ENCODE results near the gene SOX1. TPM values are rescaled to one million over a fixed set of nuclear protein-coding genes. Genes with fewer than 3 reads are reported as not detected.
A peak's percentile ranks its signal among the peaks of the same experiment; 100 is the strongest.

Gene SOX1
- polyA plus RNA-seq, 3 donors: not detected

DNA sequence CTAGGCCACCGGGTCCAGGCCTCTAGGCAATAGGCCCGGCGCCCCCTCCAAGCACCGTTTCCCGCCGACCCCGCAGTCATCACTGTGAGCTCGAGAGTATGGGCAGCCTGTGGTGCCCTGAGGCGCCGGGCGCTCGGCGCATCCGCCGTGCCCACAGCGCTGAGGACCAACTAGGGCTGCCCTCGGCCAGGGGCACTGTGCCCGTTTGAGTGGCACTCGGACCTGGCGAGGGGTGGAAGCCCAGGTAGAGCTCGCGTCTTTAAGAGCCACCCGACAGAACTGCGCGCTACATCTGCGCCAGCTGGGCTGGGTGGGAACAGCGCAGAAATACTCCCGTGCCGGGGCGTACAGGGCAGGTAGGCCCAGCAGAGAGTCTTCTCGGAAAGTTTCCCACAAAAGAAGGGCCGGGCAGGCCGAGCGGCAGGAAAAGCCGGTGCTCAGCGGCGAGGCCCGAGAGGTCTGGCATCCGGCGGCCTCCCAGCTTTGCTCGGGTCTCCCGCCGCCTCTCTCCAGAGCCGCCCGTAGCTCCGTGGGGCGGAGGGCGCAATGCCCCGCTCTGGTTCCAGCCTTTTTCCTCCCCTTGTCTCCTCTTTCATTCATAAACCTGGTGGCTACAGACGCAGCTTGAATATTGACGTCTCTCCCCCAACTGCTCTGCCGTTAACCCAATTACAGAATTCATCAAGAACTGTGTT lies 5.4 kb upstream of the SOX1 start:
- Histone ChIP-seq H3K4me1 (ENCODE audit: control insufficient read depth in 1 of 2, insufficient read depth in 2 of 2, low read length in 2 of 2) (no peaks in the 10 kb centered on the region), H4K20me1 (ENCODE audit: insufficient read depth, low read length) (no peaks in the 10 kb centered on the region), H3K27me3 (ENCODE audit: control insufficient read depth in 2 of 2, insufficient read depth in 2 of 2, low read length in 2 of 2) (peaks cover 82 to 96% of the 10 kb centered on the region in 2 donors), H3K4me3 (replicated peaks in 1 of 3; ENCODE audit: low read depth in 2 of 3, low read length in 3 of 3) (no peak overlapping the region), H3K36me3 (replicated peaks in 1 of 2; ENCODE audit: control insufficient read depth in 1 of 2, insufficient read depth in 2 of 2, low read length in 2 of 2) (no peaks in the 10 kb centered on the region), H3K4me2 (replicated peaks; ENCODE audit: extremely low read depth, low read length, poor library complexity, severe bottlenecking) (no peak overlapping the region), H3K9ac (ENCODE audit: insufficient read depth, low read length, poor library complexity, severe bottlenecking) (no peak overlapping the region), H3K79me2 (ENCODE audit: insufficient read depth, low read length) (no peaks in the 10 kb centered on the region), H3K9me3 (replicated peaks in 1 of 2; ENCODE audit: control insufficient read depth in 1 of 2, insufficient read depth in 1 of 2, low read length in 2 of 2) (peaks cover 0 to 71% of the 10 kb centered on the region in 2 donors), H2AFZ (ENCODE audit: insufficient read depth, low read depth, low read length, poor library complexity, severe bottlenecking) (no peak overlapping the region), H3K27ac (ENCODE audit: low read depth in 1 of 2, low read length in 2 of 2) (no peak overlapping the region)
- Mint-ChIP-seq H3K9me3 (peaks cover 0 to 44% (median 17%) of the 10 kb centered on the region in 7 donors), H3K36me3 (peaks cover 0 to 4% of the 10 kb centered on the region in 2 donors), H3K4me3 (peak overlapping the region in 1 of 2 donors; percentile 82), H3K4me1 (peaks cover 3% of the 10 kb centered on the region), H3K27me3 (ENCODE audit: low read depth in 3 of 3) (peaks cover 91 to 97% (median 91%) of the 10 kb centered on the region in 3 donors), H3K27ac (no peak overlapping the region)
- intact Hi-C loops (cut with micrococcal nuclease): no loop called here
- 4% methylated on average over 45 of the region's 52 CpGs for WGBS (ENCODE audit: insufficient coverage)
- TF ChIP-seq, protein P1, sequence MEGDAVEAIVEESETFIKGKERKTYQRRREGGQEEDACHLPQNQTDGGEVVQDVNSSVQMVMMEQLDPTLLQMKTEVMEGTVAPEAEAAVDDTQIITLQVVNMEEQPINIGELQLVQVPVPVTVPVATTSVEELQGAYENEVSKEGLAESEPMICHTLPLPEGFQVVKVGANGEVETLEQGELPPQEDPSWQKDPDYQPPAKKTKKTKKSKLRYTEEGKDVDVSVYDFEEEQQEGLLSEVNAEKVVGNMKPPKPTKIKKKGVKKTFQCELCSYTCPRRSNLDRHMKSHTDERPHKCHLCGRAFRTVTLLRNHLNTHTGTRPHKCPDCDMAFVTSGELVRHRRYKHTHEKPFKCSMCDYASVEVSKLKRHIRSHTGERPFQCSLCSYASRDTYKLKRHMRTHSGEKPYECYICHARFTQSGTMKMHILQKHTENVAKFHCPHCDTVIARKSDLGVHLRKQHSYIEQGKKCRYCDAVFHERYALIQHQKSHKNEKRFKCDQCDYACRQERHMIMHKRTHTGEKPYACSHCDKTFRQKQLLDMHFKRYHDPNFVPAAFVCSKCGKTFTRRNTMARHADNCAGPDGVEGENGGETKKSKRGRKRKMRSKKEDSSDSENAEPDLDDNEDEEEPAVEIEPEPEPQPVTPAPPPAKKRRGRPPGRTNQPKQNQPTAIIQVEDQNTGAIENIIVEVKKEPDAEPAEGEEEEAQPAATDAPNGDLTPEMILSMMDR (IDR thresholded peaks at IDR 0.05): no peak
- no peak for DNase-seq

DNA sequence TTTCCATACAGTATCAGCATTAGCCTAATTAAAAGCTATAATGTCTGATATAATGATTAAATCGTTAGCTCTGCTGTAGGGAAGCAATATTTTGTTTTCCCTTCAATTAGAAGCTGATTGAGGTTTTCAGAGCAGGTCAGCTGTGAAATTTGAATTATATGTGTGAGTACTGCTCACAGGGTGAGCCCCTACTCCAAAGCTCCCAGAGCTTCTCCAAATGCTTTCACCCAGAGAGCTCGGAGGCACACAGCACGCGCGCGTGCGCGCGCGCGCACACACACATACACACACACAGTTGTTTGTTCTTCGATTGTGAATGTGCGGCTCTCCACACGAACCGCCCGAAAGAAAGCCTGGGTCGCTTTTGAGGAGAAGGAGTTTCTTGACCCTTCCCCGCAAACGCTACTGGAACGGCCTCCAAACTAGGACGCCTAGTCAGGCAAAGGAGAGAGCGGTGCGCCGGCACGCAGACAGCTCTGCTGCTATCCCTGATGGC lies 4.8 kb upstream of the SOX1 start:
- Mint-ChIP-seq H3K27me3 (ENCODE audit: low read depth in 3 of 3) (peaks cover 86 to 95% (median 87%) of the 10 kb centered on the region in 3 donors), H3K4me3 (peak overlapping the region in 1 of 2 donors; percentile 82)

More for the DNA sequence above, 4.8 kb upstream of the SOX1 start:
- Mint-ChIP-seq H3K27ac (no peak overlapping the region), H3K36me3 (peaks cover 0 to 4% of the 10 kb centered on the region in 2 donors), H3K9me3 (peaks cover 0 to 43% (median 17%) of the 10 kb centered on the region in 7 donors), H3K4me1 (peaks cover 3% of the 10 kb centered on the region)
- WGBS (ENCODE audit: insufficient coverage): 6% methylated on average over 12 of the region's 25 CpGs
- no peak overlapping the region for H3K4me2 ChIP-seq (replicated peaks; ENCODE audit: extremely low read depth, low read length, poor library complexity, severe bottlenecking)
- H3K4me1 ChIP-seq (ENCODE audit: control insufficient read depth in 1 of 2, insufficient read depth in 2 of 2, low read length in 2 of 2): no peaks in the 10 kb centered on the region
- H2AFZ ChIP-seq (ENCODE audit: insufficient read depth, low read depth, low read length, poor library complexity, severe bottlenecking): no peak overlapping the region
- H3K9ac ChIP-seq (ENCODE audit: insufficient read depth, low read length, poor library complexity, severe bottlenecking): no peak overlapping the region
- no peaks in the 10 kb centered on the region for H4K20me1 ChIP-seq (ENCODE audit: insufficient read depth, low read length)
- no peaks in the 10 kb centered on the region for H3K79me2 ChIP-seq (ENCODE audit: insufficient read depth, low read length)
- H3K27me3 ChIP-seq (ENCODE audit: control insufficient read depth in 2 of 2, insufficient read depth in 2 of 2, low read length in 2 of 2): peaks cover 77 to 91% of the 10 kb centered on the region in 2 donors
- TF ChIP-seq, protein P1 (IDR thresholded peaks at IDR 0.05): no peak
- H3K27ac ChIP-seq (ENCODE audit: low read depth in 1 of 2, low read length in 2 of 2): no peak overlapping the region
- no peak for DNase-seq
- H3K4me3 ChIP-seq (replicated peaks in 1 of 3; ENCODE audit: low read depth in 2 of 3, low read length in 3 of 3): no peak overlapping the region
- H3K9me3 ChIP-seq (replicated peaks in 1 of 2; ENCODE audit: control insufficient read depth in 1 of 2, insufficient read depth in 1 of 2, low read length in 2 of 2): peaks cover 0 to 67% of the 10 kb centered on the region in 2 donors
- intact Hi-C loops (cut with micrococcal nuclease): no loop called here
- H3K36me3 ChIP-seq (replicated peaks in 1 of 2; ENCODE audit: control insufficient read depth in 1 of 2, insufficient read depth in 2 of 2, low read length in 2 of 2): no peaks in the 10 kb centered on the region
